ENCODE data around the gene TMED8. TPM values are rescaled to one million over a fixed set of nuclear protein-coding genes. Genes with fewer than 3 reads are reported as not detected.

Gene TMED8
- total RNA-seq, 1 donor from 2014 or later: 8.0 TPM

DNA sequence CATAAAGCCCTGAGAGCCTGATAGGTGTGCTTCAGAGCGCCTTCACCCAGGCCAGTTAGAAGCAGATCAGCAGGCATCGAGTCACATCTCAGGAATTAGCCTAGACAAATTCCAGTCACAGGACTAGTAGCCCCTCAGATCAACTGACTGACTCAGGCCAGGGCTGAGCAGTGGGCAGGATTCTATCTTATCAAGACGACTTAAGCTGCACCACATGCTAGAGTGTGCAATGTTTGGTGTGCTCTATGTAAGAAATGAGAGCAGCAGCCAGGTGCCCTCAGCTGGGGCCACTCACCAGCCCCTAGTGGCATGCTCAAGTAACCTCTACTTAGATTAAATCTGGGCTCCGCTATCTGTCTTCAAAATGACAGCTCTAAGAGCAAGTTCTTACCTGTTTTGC, 86.2 kb downstream of the TMED8 start:
- DNase-seq: no peak

DNA sequence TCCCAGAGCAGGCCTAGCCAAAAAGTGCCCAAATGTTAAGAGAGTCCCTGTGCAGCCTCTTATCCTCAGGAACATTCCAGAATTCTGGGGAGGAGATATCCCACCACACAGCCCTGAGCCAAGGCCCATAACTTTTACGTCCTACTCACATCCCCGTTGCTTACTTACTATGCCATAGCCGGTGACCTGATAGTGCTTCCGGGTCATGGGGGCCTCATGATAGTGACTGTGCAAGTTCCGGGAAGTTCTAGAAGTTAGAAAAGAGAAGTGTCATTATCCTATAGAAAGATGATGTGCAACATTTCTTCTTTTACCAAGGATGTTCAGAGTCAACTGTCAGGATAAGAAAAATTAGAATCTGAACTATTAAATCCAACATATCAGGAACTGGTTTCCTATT, 90.3 kb downstream of the TMED8 start:
- DNase-seq: no peak

Other genes with a start within 250 kb of the TMED8 start
- under 0.01 TPM for gene ZDHHC22, start 235.3 kb downstream of the TMED8 start, total RNA-seq
- 0.89 TPM for gene TMEM63C, start 195.3 kb downstream of the TMED8 start, total RNA-seq
- not detected for gene NGB, start 105.9 kb downstream of the TMED8 start, total RNA-seq
- 17.1 TPM for gene POMT2, start 56.2 kb downstream of the TMED8 start, total RNA-seq
- gene GSTZ1, start 56.1 kb downstream of the TMED8 start, total RNA-seq: 10.9 TPM
- 0.79 TPM for gene SAMD15, start 285 bp upstream of the TMED8 start, total RNA-seq
- gene NOXRED1, start 46.4 kb upstream of the TMED8 start, total RNA-seq: 0.10 TPM
- gene VIPAS39, start 80.5 kb upstream of the TMED8 start, total RNA-seq: 16.7 TPM
- 63.4 TPM for gene AHSA1, start 81.0 kb upstream of the TMED8 start, total RNA-seq
- gene ISM2, start 121.7 kb upstream of the TMED8 start, total RNA-seq: not detected
- gene SPTLC2, start 239.5 kb upstream of the TMED8 start, total RNA-seq: 23.1 TPM

Data from skin of body (tissue), 2 donors.